ENCODE results near the gene GLIPR2.

DNA sequence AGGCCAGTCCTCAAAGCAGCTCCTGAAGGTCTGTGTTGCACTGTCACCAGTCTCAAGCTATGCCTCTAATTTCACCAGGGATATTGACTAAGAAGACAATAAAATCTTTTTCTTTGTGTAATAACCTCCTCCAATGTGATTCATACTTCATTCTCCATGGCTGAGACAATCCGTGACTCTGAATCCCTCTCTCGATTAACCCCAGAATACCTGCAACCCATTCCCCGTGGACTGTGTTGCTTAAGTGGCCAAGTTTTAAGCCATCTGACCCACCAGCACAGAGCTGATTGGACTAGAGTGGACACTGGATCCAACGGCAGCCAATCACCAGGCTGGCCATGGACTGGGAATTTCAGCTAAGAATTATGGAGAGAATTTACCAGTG is 27.2 kb downstream of the GLIPR2 start:
- TF ChIP-seq, protein P1, sequence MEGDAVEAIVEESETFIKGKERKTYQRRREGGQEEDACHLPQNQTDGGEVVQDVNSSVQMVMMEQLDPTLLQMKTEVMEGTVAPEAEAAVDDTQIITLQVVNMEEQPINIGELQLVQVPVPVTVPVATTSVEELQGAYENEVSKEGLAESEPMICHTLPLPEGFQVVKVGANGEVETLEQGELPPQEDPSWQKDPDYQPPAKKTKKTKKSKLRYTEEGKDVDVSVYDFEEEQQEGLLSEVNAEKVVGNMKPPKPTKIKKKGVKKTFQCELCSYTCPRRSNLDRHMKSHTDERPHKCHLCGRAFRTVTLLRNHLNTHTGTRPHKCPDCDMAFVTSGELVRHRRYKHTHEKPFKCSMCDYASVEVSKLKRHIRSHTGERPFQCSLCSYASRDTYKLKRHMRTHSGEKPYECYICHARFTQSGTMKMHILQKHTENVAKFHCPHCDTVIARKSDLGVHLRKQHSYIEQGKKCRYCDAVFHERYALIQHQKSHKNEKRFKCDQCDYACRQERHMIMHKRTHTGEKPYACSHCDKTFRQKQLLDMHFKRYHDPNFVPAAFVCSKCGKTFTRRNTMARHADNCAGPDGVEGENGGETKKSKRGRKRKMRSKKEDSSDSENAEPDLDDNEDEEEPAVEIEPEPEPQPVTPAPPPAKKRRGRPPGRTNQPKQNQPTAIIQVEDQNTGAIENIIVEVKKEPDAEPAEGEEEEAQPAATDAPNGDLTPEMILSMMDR (optimal IDR thresholded peaks at IDR 0.05 in 1 of 3, IDR thresholded peaks at IDR 0.05 in 1 of 3, conservative IDR thresholded peaks at IDR 0.05 in 1 of 3; ENCODE audit: extremely low read depth in 1 of 3, insufficient read depth in 2 of 3, low read length in 3 of 3): no peak
- no peak for TF ChIP-seq EZH2 (IDR thresholded peaks at IDR 0.05; ENCODE audit: low read length)

Data from keratinocyte (primary cell).